UCSD-AML1 (cell line): ENCODE measurements around the gene ABHD16B.
A peak's percentile ranks its signal among the peaks of the same experiment; 100 is the strongest.
"Not testable (repeated sequence)": the region's sequence is repeated elsewhere in the genome, so short reads cannot be mapped to it uniquely, and the experiment has no call there.

Experiments used
- DNase-seq: peaks from one replicate; lab custom pipeline; 2025; ENCODE audit not compliant: unreplicated experiment; lab: John Stamatoyannopoulos, UW

The ABHD16B gene

DNA sequence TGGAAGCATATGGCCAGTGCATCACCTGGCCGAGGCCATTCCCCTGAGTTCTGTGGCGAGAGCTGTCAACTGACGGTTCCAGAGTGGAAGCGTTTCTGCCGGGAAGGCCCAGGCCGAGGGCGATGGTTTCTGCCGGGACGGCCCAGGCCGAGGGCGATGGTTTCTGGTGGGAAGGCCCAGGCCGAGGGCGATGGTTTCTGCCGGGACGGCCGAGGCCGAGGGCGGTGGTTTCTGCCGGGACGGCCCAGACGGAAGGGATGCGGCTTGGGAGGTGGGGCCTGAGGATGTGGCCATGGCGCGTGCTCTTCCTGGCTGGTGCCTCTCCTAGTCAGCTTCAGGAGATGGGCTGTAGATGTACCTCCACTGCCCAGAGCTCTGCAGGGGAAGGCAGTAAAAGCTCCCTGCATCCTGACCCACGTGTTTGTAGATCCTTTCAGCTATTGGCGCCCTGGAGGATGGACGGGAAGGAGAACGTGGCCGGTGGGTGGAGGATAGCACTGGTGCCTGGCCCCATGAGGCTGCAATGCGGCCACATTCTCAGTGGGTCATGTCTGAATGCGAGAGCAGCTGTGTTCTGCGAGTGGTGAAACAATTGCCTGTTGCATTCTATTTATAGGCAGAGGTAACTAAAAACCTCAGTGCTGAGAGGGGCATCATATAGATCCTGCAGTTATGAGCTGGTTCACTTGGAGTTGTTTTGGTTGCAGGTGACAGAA, 16.6 kb downstream of the ABHD16B start:
- DNase-seq = no peak

DNA sequence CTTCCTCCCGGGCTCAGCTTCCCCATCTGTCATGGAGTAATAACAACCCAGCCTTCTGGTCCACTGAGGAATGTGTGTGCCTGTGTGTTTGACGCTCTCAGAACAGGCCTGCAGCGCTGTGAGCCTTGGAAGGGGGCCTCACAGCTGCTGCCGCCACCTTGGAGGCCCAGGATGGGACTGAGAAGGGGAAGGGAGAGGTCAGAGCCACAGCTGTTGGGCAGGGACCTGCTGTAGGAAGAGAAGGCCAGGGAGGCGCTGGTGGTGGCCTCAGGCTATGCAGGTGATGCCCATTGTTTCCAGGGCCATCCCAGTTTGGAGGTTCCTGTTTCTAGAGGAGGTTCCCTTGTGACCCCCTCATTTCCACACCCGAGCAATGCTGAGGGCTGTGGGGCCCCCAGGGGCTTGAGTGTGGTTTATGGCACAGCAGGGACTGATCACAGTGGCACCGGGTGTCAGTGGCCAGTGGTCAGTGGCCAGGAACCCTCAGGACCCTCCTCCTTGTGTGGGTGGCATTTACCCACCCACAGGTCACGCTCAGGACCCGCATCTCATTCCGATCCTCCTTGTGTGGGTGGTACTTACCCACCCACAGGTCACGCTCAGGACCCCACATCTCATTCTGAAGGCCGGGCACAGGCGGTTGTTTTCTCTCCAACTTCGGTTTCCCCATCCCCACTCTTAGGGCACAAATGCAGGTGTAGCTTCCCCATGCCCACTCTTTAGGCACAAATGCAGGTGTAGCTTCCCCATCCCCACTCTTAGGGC, 17.8 kb downstream of the ABHD16B start:
- no peak for DNase-seq

GRCh38 chr20:63880901-63881300, 19.6 kb downstream of the ABHD16B start:
- not testable (repeated sequence) for DNase-seq

GRCh38 chr20:63881451-63882226, 20.3 kb downstream of the ABHD16B start:
- DNase-seq = no peak

DNA sequence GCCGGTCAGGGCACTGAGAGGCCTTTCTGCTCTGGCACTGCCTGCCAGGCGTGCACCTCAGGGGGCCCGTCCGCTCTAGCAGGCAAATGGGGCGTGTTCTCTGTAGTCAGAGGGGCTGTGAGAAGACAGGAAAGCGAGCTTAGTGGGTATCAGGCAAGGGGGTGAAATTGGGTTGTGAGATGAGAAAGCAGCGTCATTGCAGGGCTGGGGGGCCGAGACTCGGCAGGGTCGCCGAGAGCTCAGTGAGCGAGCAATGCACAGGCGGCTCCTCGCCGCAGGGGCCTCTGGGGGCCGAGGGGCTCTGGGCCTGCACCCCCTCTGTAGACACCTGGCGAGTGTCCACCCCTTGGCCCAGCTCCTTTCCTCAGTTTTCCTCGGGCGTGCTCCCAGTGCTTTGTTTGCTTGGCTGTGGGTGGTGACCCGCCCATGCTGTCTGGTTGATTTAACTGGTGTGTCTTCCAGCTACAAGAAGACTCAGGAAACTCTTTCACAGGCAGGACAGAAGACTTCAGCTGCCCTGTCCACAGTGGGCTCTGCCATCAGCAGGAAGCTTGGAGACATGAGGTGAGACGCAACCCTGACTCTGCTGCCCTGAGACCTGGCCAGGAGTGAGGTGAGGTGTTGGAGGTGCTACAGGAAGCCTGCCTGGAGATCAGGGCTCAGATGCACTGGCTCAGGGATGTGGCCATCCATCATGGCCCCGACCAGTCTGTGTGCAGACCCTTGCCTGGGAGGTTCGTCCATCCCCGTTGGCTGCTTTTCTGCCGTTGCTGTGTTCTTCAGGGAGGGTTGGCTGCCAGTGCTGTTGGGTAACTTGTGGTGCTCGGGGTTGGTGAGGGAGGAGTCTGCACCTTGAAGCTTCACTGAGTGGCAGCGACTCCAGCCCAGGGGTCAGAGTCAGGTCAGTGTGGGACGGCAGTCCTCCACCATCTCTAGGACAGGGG, 21.2 kb downstream of the ABHD16B start:
- DNase-seq = no peak

DNA sequence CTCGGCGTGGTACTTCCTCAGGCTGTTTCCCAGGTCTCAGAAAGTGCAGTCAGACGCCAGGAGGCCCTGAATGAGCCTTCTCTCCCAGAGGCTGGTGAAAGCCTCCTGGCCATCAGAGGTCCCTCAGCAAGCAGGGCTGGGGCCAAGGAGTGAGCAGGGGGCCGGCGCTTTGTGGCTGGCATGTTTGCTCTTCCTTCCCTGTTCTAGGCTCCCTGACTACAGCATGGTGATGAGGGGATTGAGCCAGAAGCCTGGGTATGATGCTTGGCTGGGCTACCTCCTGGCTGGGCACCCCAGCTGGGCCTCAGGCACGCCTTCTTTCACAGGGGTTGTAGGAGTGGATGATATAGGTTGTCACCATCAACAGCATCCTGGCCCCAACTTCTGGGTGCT, 21.9 kb downstream of the ABHD16B start:
- no peak for DNase-seq

DNA sequence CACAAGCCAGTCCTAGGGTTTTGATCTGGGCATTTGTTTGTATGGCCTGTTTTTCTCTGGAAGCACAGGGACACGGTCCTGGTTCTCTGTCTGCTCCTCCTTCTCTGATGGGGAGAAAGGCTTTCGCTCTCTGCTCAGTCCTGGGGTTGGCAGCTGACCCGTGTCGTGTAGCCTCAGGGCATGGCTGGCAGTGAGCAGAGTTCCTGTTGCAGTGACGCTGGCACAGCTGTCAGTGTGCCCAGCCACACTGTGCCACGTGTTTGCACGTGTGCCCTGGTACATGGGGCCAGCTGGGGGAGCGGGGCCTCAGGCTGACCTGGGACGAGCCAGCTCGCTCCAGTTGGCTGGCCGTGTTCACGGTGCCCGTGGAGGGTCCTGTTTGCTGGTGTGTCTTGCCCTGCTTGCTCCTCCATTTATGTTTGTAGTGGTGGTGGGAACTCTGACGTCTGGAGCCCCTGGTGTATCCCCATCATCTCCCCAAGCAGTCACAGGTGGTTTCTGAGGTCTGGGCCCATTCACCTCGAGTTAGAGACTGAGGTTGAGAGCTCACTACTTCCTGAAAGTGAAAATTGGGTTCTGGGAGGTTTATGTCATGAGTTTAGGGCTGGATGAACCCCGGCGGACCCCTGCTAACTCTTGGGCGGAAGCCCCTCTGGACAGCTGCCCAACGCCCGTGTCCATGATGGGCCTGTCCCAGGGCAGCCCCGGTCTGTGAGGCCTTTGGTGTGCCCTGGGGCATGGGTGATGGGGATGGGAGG, 23.4 kb downstream of the ABHD16B start:
- no peak for DNase-seq

DNA sequence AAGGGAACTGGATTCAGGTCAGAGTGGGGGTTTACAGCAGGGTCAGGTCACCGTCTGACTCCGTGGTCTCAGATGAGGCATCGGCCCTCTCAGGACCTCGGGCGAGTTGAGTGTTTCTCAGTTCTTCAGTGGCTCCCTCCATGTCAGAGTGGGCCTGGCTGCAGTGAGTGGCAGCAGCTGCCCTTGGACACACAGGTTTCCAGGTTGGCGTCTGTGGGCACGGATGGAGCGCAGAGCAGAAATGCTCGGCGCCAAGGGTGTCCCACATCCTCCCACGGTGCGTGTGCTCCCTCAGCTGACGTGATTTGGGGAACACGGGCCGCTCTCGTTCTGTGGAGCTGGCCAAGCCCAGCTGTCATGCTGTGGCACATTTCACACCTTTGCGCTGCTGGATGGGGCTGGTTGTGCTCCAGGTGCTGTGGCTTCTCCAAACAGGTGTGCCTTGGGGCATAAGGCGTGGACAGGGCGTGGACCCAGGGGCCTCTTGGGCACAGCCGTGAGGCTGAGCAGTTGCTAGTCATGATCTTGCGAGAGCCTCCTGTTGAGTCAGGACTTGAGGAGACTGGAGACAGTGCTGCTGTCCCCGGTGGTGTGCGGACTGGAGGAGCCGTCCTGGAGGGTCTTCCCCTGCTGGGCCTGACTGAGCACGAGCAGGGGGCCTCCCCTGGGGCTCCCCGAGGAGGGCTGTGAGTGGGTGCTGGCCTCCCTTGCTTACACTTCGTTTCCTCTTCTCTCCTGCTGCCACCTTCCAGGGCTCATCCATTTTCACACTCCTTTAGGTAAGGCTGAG, 24.2 kb downstream of the ABHD16B start:
- DNase-seq = no peak

DNA sequence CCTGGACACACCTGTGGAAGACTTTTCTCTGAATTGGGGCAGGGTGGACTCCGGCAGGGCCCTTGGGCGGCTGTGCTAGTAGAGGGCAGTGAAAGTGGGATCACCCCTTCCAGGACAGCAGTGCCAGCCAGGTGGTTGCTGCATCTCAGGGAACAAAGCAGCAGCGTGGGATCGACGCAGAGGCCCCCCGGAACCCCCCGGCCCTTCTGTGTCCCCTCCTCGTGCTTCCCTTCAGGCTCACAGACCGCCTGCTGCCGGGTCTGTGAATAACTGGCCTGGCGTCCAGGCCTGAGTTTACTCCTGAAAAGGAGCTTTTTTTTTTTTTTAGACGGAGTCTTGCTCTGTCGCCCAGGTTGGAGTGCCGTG, 24.7 kb downstream of the ABHD16B start:
- DNase-seq = no peak

DNA sequence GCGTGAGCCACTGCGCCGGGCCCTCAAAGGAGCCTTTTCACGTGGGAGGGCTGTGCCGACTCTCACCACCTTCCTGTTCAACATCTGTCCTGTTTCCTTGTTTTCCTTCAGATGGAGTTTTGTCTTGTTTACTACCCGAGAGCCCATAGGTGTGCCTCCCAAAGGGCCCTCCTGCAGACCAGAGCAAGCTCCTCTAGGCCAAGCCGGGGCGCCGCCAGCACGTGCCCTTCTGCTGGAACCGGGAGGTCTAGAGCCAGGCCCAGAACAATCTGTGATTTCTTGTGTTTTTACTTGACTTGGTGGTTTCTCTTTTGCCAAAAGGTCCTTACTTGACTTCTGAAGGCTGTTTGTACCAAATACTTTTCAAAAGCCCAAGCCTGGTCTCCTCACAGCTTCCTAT, 25.6 kb downstream of the ABHD16B start:
- DNase-seq = no peak

GRCh38 chr20:63889241-63890200, 28.2 kb downstream of the ABHD16B start:
- no peak for DNase-seq

- no peak for DNase-seq
Measured at GRCh38 chr20:63890201-63890576, 28.9 kb downstream of the ABHD16B start.

- no peak for DNase-seq
Measured at GRCh38 chr20:63890616-63891015, 29.3 kb downstream of the ABHD16B start.

DNA sequence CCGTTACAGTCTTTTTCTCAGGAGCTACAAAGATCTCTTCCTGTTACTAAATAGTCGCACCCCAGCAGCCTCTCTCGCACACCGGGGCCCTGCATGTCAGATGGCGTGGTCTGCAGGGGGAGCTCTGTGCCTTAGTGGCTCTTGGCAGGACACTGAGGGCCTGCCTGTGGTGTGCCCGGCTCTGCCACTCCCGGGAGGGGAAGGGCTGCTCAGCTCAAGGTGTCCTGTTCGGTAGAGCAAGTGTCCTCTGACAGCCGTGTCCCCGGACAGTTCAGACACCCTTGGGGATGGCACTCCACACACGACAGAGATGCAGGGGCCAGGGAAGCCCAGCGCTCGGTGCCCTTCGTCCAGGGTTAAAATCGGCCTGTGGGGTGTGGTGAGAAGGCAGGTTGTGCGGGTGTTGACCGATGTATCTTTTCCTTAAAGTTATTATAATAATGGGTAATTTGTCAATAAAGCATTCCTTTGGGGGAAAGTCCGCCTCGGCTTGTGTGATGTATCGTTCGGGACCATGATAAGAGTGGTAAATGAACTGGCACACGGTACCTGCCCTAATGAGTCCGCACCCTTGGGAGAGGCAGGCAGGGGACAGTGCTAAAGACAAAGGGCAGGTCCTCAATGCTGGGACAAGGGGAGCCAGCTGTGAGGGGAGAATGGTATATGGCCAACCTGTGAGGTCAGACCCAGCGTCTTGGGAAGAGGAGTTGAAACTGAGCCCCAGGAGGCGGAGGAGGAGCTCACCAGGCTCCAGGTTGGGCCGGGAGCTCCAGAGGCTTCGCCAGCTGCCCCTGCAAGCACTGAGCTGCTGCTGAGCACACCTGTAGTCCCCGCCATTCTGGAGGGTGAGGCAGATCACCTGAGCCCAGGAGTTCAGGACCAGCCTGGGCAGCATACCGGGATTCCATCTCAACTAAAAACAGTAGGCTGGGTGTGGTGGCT, 30.0 kb downstream of the ABHD16B start:
- DNase-seq = peak; percentile 17

DNA sequence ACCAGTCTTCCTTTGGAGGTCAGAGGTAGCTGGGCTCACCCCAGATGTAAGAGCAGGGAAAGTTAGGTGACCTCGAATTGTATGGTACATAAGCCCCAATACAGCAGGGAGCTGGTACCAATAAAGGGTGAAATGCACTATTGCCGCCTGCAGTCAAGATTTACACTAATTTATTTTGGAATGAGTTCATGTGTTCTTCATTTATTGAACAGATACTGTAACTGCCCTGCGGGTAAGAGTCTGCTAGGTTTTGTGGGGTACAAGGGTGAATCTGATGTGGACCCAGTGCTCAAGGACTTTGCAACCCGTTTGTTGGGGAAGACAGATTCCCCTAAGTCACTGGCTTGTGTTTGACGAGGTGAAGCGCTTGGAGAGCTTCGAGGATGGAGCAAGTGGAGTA, 31.1 kb downstream of the ABHD16B start:
- no peak for DNase-seq

DNA sequence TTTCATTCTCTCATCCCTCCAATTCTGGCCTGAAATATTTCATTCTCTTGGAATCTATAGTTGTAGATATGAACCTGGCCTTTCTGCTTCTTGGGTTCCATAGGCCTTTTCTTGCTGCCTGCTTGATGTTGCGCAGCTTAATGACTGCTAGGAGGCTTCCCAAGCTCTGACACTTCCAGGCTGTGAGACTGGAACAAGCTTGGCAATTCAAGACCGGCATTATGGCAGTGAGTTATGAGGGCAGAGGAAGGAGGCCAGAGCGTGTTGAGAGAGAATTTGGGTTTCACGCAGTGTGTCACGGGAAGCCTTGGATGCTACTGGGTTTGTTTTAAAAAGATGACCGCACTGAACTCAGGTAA, 32.7 kb downstream of the ABHD16B start:
- no peak for DNase-seq
